ENCODE data around the gene ANXA8. TPM values are rescaled to one million over a fixed set of nuclear protein-coding genes. Genes with fewer than 3 reads are reported as not detected.
"Not testable (repeated sequence)": the region's sequence is repeated elsewhere in the genome, so short reads cannot be mapped to it uniquely, and the experiment has no call there.

Gene ANXA8
- total RNA-seq, 2 experiments from 2014 or later: not detected

DNA sequence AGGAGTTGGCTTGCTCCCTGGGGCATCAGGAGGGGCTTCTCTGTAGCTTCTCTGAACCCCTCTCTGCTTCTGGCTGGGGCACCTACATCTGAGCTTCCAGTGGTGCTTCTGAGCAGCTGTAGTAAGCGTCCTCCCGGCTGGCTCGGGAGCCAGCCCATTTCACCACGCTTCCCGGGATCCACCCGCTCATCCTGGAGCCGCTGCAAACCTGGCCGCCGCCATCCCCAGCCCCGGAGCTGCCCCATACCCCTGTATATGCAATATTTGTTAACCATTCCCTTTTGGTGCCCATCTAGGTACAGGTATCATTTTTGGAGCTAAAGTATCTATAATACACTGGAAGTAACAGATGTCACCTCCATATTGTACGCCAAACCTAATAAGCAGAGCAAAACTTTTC is 871 bp upstream of the ANXA8 start:
- H3K9me2 ChIP-seq (ENCODE audit: insufficient read depth, low read length); intact Hi-C loops (cut with micrococcal nuclease; ENCODE audit: unreplicated experiment); BruUV-seq (replicated peaks): not testable (repeated sequence)

DNA sequence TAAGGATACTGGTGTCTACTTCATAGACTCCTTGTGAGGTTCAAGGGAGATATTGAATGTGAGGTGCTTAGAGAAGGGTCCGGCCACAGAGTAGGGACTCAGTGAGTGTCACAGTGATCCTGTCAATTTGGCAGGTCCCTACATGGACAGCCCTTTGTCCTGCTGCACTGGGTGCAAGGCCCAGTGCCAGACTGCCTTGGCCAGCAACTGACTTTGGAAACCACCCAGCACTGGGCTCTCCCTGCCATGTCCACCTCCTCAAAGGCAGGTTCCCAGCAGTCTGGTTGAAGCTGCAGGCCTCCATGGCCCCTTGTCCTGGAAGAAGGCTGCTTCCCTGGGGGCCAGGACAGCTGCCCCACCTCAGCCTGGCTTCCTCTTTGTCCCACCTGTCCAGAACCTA is 1.5 kb downstream of the ANXA8 start:
- H3K4me3 ChIP-seq (ENCODE audit: low read depth, low read length, poor library complexity, severe bottlenecking); POLR2A ChIA-PET; intact Hi-C loops (cut with micrococcal nuclease; ENCODE audit: unreplicated experiment); H3K79me2 ChIP-seq (ENCODE audit: insufficient read depth, low read depth, low read length); H3K9me3 ChIP-seq (ENCODE audit: low read length); H4K20me1 ChIP-seq (ENCODE audit: insufficient read depth, low read length); H3K4me1 ChIP-seq (ENCODE audit: insufficient read depth, low read length, poor library complexity, severe bottlenecking); H3K4me2 ChIP-seq (ENCODE audit: low read length); BruUV-seq (replicated peaks); CTCF ChIA-PET (ENCODE audit: unreplicated experiment); H3K9me2 ChIP-seq (ENCODE audit: insufficient read depth, low read length); H3K27ac ChIP-seq (ENCODE audit: low read depth, low read length, poor library complexity, severe bottlenecking); H2AFZ ChIP-seq (ENCODE audit: low read length); DNase-seq (ENCODE audit: low spot score); H3K36me3 ChIP-seq (ENCODE audit: insufficient read depth, low read length): not testable (repeated sequence)

More for the DNA sequence above, 871 bp upstream of the ANXA8 start:
- H3K36me3 ChIP-seq (ENCODE audit: insufficient read depth, low read length); DNase-seq (ENCODE audit: low spot score); H3K4me2 ChIP-seq (ENCODE audit: low read length); H3K9me3 ChIP-seq (ENCODE audit: low read length); H3K4me3 ChIP-seq (ENCODE audit: low read depth, low read length, poor library complexity, severe bottlenecking); POLR2A ChIA-PET; CTCF ChIA-PET (ENCODE audit: unreplicated experiment); H3K4me1 ChIP-seq (ENCODE audit: insufficient read depth, low read length, poor library complexity, severe bottlenecking); H4K20me1 ChIP-seq (ENCODE audit: insufficient read depth, low read length); H3K27ac ChIP-seq (ENCODE audit: low read depth, low read length, poor library complexity, severe bottlenecking); H2AFZ ChIP-seq (ENCODE audit: low read length); H3K79me2 ChIP-seq (ENCODE audit: insufficient read depth, low read depth, low read length): not testable (repeated sequence)

DNA sequence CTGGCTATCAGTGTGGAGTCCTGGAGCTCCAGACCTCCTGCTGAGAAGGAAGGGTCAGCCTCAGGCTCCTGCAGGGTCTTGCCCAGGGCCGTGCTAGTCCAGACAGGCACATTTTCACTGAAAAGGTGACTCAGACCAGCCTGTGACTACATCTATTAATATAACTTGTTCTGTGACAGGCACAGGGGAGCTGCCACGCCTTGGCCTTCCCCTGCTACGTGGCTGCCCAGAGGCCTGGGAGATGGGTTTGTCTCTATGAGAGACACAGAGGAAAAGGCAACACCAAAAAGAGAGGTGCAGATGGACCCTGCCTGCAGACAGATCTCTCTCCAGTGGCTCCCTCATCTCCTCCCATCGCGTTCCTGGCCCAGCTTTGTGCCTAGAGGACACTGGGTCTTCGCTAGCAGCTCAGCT is 2.1 kb downstream of the ANXA8 start:
- H3K36me3 ChIP-seq (ENCODE audit: insufficient read depth, low read length); H2AFZ ChIP-seq (ENCODE audit: low read length); H3K4me3 ChIP-seq (ENCODE audit: low read depth, low read length, poor library complexity, severe bottlenecking); H3K4me2 ChIP-seq (ENCODE audit: low read length); DNase-seq (ENCODE audit: low spot score); H3K79me2 ChIP-seq (ENCODE audit: insufficient read depth, low read depth, low read length); CTCF ChIA-PET (ENCODE audit: unreplicated experiment); H3K9me3 ChIP-seq (ENCODE audit: low read length); H4K20me1 ChIP-seq (ENCODE audit: insufficient read depth, low read length); POLR2A ChIA-PET; H3K9me2 ChIP-seq (ENCODE audit: insufficient read depth, low read length); H3K27ac ChIP-seq (ENCODE audit: low read depth, low read length, poor library complexity, severe bottlenecking); intact Hi-C loops (cut with micrococcal nuclease; ENCODE audit: unreplicated experiment); H3K4me1 ChIP-seq (ENCODE audit: insufficient read depth, low read length, poor library complexity, severe bottlenecking); BruUV-seq (replicated peaks): not testable (repeated sequence)

DNA sequence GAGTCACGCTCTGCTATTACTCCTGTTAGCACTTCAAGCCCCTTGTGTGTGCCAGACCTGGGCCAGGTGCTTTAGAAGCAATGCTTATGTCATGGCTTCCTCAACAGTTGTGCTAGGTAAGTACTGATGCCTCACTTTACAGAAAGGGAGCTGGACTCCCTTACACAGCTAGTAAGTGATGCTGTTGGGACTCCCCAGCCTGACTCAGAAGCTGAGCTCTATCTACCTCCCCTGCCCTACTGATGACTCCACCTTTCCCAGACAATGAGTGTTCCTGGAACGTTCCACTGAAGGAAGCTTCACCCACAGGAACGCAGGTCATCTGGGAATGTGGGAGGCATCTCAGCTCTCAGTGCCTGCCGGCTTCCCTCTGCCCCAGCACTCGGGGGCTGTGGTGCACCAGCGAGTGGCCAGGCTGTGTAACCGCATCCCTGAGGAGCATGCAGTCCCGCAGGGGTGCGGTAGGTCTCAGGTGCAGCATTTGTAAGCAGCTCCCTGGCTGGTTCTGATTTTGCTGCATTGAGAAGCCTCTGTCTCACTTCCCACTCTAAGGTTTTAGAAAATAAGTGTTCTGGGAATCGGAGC is 2.6 kb downstream of the ANXA8 start:
- intact Hi-C loops (cut with micrococcal nuclease; ENCODE audit: unreplicated experiment); CTCF ChIA-PET (ENCODE audit: unreplicated experiment); POLR2A ChIA-PET; H3K36me3 ChIP-seq (ENCODE audit: insufficient read depth, low read length); H3K4me2 ChIP-seq (ENCODE audit: low read length); H3K9me2 ChIP-seq (ENCODE audit: insufficient read depth, low read length); H2AFZ ChIP-seq (ENCODE audit: low read length); H3K79me2 ChIP-seq (ENCODE audit: insufficient read depth, low read depth, low read length); DNase-seq (ENCODE audit: low spot score); BruUV-seq (replicated peaks); H3K4me3 ChIP-seq (ENCODE audit: low read depth, low read length, poor library complexity, severe bottlenecking); H3K9me3 ChIP-seq (ENCODE audit: low read length); H3K27ac ChIP-seq (ENCODE audit: low read depth, low read length, poor library complexity, severe bottlenecking); H4K20me1 ChIP-seq (ENCODE audit: insufficient read depth, low read length); H3K4me1 ChIP-seq (ENCODE audit: insufficient read depth, low read length, poor library complexity, severe bottlenecking): not testable (repeated sequence)

DNA sequence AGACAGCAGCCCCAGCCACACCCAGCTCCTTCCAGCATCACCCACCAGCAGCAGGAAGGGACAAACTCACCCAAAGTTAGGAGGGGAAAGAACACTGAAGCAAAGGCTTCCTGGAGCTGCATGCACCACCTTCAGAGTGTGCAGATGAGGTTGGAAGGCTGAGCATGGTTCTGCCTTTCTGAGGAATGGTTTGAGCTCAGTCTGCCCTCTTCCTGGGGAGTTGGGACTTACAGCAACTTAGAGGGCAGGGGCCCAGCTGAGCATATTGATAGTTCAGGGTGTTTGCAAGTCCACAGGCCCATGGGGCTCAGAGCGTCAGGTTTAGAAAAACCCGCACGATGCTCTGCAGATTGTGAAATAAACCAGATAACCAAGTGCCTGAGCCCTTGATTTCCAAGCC is 3.8 kb downstream of the ANXA8 start:
- H4K20me1 ChIP-seq (ENCODE audit: insufficient read depth, low read length); H3K27ac ChIP-seq (ENCODE audit: low read depth, low read length, poor library complexity, severe bottlenecking); POLR2A ChIA-PET; H3K9me3 ChIP-seq (ENCODE audit: low read length); H3K4me1 ChIP-seq (ENCODE audit: insufficient read depth, low read length, poor library complexity, severe bottlenecking); H3K9me2 ChIP-seq (ENCODE audit: insufficient read depth, low read length); H3K36me3 ChIP-seq (ENCODE audit: insufficient read depth, low read length); H2AFZ ChIP-seq (ENCODE audit: low read length); intact Hi-C loops (cut with micrococcal nuclease; ENCODE audit: unreplicated experiment); H3K4me2 ChIP-seq (ENCODE audit: low read length); CTCF ChIA-PET (ENCODE audit: unreplicated experiment); H3K4me3 ChIP-seq (ENCODE audit: low read depth, low read length, poor library complexity, severe bottlenecking); BruUV-seq (replicated peaks); DNase-seq (ENCODE audit: low spot score); H3K79me2 ChIP-seq (ENCODE audit: insufficient read depth, low read depth, low read length): not testable (repeated sequence)

DNA sequence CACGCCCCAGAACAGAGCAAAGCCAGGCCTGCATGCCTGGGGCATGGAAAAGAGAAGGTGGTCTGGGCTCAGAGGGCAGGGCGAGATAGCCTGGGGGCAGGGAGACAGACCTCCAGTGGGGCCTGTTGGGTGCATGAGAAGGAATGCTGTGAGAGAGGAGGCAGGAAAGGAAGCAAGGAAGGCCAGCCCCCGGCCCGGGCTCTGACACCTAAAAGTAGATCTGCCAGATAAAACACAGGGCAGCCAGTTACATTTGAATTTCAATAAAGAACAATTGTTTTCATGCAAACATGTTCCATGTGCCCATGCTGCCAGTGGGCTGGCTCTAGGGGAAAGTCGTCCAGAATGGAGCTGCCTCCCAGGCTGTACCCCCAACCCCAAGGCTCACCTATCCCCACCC is 5.8 kb downstream of the ANXA8 start:
- H3K4me3 ChIP-seq (ENCODE audit: low read depth, low read length, poor library complexity, severe bottlenecking); DNase-seq (ENCODE audit: low spot score); POLR2A ChIA-PET; H3K79me2 ChIP-seq (ENCODE audit: insufficient read depth, low read depth, low read length); H2AFZ ChIP-seq (ENCODE audit: low read length); H3K36me3 ChIP-seq (ENCODE audit: insufficient read depth, low read length); H3K4me2 ChIP-seq (ENCODE audit: low read length); H4K20me1 ChIP-seq (ENCODE audit: insufficient read depth, low read length); H3K4me1 ChIP-seq (ENCODE audit: insufficient read depth, low read length, poor library complexity, severe bottlenecking); BruUV-seq (replicated peaks); H3K27ac ChIP-seq (ENCODE audit: low read depth, low read length, poor library complexity, severe bottlenecking); H3K9me2 ChIP-seq (ENCODE audit: insufficient read depth, low read length); CTCF ChIA-PET (ENCODE audit: unreplicated experiment); intact Hi-C loops (cut with micrococcal nuclease; ENCODE audit: unreplicated experiment); H3K9me3 ChIP-seq (ENCODE audit: low read length): not testable (repeated sequence)

DNA sequence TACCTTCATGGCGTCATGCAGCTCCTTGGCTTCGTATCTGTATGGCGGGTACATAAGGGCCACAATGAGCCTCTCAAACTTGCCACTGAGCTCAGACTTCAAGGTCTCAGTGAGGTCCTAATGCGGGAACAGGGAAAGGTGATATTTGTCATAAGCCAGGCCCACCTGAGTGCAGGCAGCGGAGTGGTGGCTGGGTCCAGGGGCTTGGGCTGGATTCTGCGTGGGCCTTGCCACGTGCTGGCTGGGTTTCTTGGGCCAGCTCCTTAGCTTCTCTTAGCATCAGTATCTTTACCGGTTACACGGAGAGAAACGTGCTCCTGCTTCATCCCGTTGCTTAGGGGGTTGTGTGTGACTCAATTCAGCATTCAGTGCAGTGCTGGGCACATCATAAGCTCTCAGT is 6.8 kb downstream of the ANXA8 start:
- CTCF ChIA-PET (ENCODE audit: unreplicated experiment); H3K4me2 ChIP-seq (ENCODE audit: low read length); H3K27ac ChIP-seq (ENCODE audit: low read depth, low read length, poor library complexity, severe bottlenecking); H4K20me1 ChIP-seq (ENCODE audit: insufficient read depth, low read length); BruUV-seq (replicated peaks); H3K9me2 ChIP-seq (ENCODE audit: insufficient read depth, low read length); intact Hi-C loops (cut with micrococcal nuclease; ENCODE audit: unreplicated experiment); H3K4me1 ChIP-seq (ENCODE audit: insufficient read depth, low read length, poor library complexity, severe bottlenecking); H3K9me3 ChIP-seq (ENCODE audit: low read length); H3K4me3 ChIP-seq (ENCODE audit: low read depth, low read length, poor library complexity, severe bottlenecking); DNase-seq (ENCODE audit: low spot score); H2AFZ ChIP-seq (ENCODE audit: low read length); H3K36me3 ChIP-seq (ENCODE audit: insufficient read depth, low read length); H3K79me2 ChIP-seq (ENCODE audit: insufficient read depth, low read depth, low read length); POLR2A ChIA-PET: not testable (repeated sequence)

All from OCI-LY7 (cell line).